Stimulated activated CD4-positive, alpha-beta T cell treated with anti-CD3 and anti-CD28 coated beads, Interleukin-2, amount 100 ng/mL, for 4 hours (primary cell): Measurements from ENCODE around the gene ERCC6L.
A peak's percentile ranks its signal among the peaks of the same experiment; 100 is the strongest.

Experiments used
- DNase-seq: peaks from one replicate; pipeline ENCODE4 v3.0.0-alpha.2; 2020; ENCODE audit warnings: low read depth

ERCC6L gene

DNA sequence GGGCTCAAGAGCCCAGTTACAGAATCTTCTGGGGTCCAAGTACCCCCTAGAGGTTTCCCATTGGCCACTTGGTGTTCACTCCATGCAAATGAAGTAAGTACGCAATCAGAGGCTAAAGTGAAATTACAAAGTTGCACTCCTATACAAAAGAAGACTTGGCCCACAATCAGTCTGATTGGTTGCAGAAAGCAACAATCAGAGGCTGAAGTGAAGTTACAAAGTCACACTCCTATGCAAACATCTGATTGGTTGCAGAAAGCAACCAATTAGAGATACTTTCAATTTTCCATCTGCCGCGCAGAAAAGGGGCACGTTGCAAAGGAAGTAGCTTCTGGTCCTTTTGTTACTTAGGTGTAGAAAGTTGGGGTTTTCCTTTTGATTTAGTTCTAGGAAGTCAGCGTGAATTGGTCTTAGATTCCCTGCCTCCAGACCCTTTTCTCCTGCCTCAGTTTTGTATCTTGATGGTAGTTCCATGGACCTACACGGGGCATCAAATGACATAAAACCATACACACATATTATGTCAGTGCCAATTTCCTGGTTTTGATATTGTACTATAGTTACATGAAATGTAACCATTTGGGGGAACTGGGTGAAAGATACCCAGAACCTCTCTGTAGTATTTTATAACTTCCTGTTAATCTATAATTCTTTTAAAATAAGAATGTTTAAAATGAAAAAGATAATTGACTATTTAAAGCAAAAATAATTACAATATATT lies 69.7 kb downstream of the ERCC6L start:
- DNase-seq = peak; percentile 4

DNA sequence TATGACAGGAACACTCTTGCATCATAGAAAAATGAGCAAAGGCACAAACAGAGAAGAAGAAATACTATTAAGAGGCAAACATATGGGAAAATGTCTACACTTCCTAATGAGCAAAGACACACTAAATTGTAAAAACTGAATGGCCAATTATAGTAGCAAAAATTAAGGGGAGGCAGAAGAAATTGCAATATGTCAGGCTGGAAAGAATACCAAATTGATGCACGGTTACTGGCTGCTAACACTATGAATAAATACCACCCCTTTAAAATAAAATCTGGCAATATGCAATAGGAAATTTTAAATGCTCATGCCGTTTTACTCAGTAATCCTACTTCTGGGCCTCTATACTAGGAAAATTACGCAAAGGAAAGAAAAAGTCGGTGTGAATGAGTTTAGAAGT lies 73.3 kb downstream of the ERCC6L start:
- no peak for DNase-seq

DNA sequence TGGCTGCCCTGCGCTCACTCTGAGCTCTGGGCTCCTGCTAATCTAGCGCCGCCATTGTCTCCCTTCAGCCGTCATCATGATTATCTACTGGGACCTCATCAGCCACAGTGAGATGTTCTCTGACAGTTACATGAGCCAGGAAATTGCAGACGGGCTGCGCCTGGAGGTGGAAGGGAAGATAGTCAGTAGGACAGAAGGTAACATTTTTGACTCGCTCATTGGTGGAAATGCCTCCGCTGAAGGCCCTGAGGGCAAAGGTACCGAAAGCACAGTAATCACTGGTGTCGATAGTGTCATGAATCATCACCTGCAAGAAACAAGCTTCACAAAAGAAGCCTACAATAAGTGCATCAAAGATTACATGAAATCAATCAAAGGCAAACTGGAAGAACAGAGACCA lies 79.1 kb downstream of the ERCC6L start:
- DNase-seq = no peak

DNA sequence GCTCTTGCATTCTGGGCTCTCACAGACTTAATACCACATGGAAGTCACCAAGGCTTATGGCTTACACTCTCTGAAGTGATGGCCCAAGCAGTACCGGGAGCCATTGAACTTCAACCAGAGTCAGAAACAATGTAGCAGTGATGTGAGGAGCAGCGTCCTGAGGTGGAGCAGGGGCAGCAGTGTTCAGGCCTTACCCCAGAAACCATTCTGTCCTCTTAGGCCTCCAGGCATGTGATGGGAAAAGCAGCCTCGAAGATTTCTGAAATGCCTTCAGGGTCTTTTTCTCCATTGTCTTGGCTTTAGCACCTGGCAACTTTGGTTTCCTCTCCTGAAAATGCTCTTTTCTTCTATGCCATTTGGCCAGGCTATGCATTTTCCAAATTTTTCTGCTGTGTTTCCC lies 80.1 kb downstream of the ERCC6L start:
- DNase-seq = no peak
